ENCODE measurements around the gene AGK.
"Not testable (repeated sequence)": the region's sequence is repeated elsewhere in the genome, so short reads cannot be mapped to it uniquely, and the experiment has no call there.

AGK gene

DNA sequence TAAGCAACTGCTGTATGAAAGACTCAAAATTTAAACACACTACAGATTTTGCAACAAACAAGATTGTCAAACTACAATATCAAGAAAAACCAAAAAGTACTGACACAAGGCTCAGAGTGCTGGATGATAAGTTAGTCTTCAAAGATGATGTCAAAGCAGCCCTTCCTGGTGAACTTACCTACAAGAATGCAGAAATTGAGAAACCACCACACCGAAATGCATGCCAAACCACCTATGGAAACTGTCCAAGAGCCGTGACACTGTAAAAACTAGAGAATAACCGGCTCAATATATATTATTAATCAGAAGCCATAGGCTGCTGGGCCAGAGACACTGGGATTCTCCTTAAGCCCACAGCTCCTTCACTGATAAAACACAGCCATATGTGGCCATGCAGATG, 125.4 kb downstream of the AGK start:
- DNase-seq (ENCODE audit: low read depth in 2 of 2) = no peak

DNA sequence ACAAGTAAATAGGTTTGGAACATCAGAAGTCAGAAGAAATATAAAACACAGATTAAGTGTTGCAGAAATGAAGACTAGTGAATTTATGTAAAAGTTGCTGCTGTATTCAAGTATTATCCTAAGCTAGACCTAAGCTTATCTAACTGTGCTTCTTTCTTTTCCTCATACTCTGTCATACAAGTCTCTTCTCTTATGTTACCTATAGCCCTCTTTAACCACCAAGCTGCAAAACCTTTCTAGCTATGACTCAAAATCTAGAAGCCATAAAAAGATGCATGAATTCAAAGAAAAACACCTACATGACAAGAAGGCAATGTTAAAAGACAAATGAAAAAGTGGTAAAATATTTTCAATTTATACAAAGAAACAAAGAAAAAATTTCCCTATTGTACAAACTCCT, 127.8 kb downstream of the AGK start:
- DNase-seq (ENCODE audit: low read depth in 2 of 2) = no peak

DNA sequence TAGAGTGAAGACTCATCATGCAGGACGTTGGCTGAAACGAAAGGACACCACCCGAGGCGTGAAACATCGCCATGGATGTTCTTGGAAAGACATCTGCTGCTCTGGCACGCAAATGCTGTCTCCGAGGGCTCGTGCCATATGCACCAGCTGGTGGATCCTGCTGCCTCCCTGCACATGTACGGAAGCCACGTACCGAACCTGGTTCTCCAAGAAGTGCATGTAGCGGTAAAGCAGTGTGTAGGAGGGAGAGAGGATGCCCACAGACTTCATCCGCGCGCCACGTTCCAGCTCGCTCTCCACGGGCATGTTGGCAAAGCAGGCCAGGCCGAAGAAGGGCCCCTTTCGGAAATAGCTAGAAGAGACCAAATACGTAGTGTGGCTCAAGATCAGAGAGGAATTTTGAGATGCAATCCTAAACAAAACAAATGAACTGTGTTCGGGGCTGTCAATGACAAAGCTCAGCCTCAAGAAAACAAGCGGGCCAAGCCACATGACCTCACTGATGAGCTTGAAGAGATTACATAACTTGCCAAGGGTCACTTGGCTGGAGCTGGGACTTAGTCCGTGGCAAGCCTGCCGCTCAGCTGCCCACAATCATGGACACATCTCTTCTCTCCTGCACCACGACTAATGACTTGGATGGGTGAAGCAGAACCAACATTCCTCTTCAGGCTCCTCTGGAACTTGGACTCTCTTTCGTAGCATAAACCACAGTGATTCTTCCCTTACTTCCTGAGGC, 134.2 kb downstream of the AGK start:
- DNase-seq (ENCODE audit: low read depth in 2 of 2) = no peak

DNA sequence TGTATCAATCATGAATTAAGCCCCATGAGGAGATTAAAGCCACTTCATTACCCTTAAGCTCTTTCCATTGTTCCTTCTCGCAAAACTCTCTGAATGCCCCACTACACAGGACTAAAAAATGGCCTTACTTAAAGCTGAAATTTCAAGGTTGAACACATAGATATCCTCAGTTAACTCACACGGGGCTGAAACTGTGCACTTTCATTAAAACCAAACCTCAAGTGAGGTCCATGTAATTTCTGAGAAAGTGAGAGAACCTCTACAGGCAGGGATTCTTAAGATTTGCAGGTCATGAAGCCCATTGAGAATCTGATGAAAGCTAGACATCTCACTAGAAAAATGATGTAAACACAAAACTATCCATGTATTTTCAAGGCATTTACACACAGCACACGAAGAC, 134.9 kb downstream of the AGK start:
- no peak for DNase-seq (ENCODE audit: low read depth in 2 of 2)

DNA sequence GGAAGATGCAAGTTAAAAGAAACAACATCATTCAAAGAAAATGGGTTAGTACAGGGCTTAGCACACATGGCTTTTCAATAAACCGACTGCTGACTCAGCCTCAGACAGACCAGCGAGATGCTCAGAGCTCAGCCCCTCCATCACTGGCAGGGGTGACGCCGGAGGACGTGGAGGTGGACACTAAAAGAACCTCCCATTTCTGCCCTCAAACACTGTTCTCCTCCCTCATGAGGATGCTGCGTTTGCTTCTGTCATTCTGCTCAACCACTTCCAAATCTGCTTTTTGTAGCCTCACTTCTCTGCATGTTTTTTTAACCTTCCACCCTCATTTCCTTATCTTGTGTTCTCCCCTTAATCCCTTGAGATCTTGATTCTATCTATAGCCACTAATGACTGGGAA, 135.5 kb downstream of the AGK start:
- DNase-seq (ENCODE audit: low read depth in 2 of 2) = no peak

DNA sequence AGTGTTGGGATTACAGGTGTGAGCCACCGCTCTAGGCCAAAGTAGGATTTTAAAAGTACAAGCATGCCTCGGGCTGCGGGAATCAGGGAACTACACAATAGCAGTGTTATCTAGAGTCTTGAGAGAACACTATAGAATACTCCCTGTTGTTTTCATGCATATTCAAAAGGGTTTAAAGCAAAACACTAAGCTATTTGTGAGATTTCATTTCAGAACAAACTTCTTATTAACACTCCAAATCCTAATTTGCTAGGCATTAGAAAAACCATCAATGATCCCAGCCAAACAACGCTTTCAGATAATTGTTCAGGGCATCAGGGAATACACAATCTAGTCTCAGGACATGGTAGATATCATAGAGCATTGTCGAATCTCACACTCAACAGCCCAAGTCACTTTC, 136.8 kb downstream of the AGK start:
- no peak for DNase-seq (ENCODE audit: low read depth in 2 of 2)

DNA sequence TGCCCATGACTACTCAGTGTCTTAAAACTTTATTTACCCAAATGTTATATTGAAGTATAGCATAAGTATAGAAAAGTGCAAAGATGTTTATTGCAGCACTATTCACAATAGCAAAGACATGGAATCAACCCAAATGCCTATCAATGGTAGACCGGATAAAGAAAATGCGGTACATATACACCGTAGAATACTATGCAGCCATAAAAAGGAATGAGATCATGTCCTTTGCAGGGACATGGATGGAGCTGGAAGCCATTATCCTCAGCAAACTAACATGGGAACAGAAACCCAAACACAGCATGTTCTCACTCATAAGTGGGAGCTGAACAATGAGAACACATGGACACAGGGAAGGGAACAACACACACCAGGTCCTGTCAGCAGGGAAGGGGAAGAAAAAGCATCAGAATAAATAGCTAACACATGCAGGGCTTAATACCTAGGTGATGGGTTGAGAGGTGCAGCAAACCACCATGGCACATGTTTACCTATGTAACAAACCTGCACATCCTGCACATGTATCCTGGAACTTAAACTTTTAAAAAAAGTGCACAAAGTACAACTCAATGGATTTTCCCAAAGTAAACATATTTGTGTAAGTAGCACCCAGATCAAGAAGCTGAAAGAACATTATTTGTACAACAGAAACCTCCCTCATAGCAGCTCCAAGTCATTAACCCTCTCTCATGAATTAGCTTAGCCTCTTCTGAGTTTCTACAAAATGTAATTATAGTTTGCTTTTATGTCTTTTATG, 138.0 kb downstream of the AGK start:
- not testable (repeated sequence) for DNase-seq (ENCODE audit: low read depth in 2 of 2)

DNA sequence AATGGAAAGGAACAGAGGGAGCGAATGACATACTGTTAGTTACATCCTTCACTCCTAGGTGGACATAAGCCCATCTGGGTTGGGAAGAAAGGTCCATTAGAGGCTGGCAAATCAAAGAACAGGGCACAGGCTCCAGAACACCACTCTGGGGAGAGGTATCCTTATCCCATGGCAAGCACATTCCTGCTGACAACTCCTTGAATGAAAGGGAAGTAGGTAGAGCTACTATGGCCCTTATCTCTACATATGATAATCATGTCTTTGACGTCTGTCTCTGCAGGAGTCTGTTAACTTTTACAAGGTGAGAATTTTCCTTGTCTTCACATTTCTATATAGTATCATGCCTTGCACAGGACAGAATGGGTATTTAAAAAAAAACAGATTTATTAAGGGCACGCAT, 140.3 kb downstream of the AGK start:
- no peak for DNase-seq (ENCODE audit: low read depth in 2 of 2)

DNA sequence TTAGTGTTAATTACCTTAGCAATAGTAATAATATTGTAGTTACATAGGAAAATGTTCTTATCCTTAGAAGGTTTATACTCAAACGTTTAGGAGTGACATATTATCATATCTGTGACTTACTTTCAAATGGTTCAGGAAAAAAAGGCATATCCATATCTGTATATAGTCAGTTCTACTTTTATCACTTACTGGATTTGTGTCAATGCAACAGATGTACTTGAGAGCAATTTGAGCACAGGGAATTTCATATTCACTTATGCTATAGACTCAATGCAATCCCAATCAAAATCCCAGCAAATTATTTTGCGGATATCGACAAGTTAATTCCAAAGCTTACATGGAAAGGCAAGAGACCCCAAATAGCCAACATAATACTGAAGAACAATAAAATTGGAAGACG, 140.8 kb downstream of the AGK start:
- no peak for DNase-seq (ENCODE audit: low read depth in 2 of 2)

DNA sequence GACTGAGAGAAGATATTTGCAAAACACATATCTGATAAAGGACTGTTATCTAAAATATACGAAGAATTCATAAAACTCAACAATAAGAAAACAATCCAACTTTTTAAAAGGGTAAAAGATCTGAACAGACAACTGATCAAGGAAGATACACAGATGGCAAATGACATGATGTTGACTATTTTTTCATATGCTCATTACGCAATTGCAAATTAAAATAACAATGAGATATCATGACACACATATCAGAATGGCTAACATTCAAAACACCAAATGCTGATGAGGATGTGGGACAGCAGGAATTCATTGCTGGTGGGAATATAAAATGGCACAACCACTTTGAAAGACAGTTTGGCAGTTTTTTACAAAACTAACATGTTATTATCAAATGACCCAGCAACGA, 141.9 kb downstream of the AGK start:
- no peak for DNase-seq (ENCODE audit: low read depth in 2 of 2)

DNA sequence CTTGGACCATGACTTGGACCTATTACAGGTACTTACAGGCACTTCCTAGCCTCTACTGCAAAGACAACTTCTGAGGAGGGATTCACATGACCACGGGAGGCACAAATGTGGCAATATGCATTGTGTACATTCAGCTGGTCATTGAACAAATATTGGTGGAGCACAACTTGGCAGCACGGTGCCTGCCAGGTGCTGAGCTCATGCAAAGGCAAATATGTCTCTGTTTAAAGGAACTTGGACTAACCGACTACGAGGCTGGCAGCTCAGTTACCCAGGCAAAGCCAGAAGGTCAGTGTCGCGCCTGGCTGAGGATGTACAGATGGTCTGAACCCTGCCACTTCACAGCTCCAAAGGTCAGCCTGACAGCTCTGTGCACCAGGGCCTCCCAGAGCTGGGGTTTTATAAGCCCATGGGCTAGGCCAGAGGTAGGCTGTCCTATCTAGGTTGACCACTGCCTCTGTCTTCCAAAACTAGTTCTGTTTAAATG, 144.6 kb downstream of the AGK start:
- no peak for DNase-seq (ENCODE audit: low read depth in 2 of 2)

DNA sequence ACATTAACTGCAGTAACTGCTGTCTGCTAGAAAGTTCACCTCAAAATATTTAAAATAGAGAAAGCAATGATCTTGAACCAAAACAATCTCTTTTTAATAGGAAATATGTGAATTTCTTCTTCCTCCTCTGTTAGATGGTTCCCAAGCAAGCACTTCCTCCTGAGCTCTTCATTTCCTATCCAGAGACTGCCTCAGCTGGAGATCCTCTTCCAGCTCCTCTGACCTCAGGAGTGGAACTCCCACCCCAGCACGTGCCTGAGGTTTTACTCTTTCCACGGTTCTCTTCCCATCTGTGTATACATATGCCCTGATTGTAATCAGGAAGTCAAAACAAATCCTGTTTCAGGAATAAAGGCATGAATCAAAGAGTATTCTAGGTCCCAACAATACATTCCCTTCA, 145.1 kb downstream of the AGK start:
- DNase-seq (ENCODE audit: low read depth in 2 of 2) = no peak

DNA sequence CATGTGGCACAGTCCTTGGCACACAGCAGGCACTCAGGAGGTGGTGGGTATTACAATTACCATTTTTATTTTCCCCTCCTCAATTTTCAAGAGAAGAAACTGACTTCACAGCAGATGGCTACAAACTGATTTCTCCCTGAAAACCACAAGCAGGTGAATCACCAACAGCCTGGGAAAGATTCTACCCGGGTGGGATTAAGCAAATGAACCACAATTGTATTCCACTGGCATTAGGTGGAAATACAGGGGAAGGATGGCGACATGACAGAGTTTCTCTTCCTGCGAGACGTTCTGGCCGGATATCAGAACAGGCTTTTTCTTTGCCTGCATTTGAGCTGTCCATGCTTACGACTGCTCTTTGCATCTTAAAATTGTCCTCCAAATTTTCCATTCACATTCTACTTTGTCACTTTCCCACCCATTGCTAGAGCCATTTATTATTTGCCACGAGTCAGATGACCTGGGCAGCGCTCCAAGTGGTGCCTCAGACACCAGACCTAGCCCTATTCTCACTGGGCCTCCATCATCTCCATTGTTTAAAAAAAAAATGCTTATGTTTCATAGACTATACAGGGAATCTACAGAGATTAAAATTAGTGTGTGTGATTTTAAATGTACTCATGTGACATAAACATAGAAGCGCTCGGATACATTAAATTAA, 146.1 kb downstream of the AGK start:
- no peak for DNase-seq (ENCODE audit: low read depth in 2 of 2)

DNA sequence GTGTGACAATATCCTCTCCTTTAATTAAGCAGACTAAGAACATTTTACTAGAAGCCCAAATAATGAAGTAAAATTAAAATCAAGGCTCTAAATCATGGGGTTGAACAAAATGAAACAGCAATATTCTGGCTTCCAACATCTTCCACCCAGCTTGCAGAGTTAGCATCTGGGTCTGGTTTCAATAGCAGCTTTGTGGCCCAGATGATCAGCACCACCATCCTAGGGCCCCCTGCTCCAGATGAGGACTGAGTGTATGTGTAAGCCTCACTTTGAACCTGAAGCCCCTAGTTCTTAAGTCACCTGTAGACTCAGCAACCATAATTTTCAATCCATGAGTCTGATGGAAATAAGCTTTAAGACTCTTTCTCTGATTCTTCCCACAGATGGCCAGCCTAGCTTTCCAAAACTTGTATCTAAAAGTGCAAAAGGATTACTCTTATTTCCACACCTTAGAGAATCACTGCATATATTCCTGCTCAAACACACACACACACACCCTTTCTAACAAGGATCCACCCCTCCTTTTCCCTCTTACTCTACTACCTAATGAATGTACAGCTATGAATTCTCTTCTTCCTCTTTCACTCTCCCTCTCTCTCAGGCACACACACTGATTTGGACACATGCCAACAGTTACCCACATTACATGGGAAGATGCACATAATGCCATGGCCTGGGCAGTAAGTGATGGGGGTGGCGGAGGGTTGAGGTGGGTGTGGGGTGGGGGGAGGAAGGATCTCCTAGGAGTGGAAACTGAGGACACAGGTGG, 147.2 kb downstream of the AGK start:
- DNase-seq (ENCODE audit: low read depth in 2 of 2) = no peak

DNA sequence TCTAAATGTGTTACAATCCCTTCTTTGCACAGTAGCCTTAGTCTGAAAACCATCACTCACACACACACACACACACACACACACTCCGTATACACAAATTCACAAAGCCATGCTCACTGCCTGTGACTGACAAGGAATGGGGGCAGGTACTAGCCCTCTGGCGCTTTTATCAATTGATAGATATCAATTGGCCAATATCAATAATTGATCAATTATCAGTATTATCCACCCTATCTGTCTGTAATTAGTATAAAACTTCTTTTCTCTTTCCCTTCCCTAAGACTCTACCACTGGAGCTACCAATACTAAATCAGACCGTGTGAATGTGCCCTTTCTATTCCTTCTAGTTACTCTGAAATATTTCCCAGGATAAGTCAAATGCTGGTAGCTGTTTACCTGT, 148.7 kb downstream of the AGK start:
- no peak for DNase-seq (ENCODE audit: low read depth in 2 of 2)

DNA sequence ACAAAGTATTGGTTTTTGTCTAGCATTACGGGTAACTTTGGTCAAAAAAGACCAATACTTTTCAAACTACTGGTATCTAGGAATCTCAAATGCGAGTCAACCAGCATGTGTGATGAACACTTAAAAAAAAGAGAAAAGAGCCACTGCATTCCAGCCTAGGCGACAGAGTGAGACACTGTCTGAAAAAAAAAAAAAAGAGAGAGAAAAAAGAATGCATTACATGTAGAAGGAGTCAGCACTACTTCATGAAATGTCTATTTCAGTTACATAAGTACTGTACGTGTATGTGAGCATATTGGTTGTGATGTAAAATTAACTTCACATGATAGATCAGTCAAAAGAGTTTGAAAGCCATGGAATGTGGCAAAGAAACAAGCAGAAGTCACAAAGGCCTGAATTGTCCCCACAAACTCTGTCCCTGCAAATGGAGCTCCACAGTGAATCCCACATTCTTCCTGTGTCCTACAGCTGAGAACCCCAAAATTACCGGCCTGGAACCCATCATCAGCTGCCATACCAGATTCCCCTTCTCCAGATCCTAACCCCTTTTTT, 149.2 kb downstream of the AGK start:
- no peak for DNase-seq (ENCODE audit: low read depth in 2 of 2)

DNA sequence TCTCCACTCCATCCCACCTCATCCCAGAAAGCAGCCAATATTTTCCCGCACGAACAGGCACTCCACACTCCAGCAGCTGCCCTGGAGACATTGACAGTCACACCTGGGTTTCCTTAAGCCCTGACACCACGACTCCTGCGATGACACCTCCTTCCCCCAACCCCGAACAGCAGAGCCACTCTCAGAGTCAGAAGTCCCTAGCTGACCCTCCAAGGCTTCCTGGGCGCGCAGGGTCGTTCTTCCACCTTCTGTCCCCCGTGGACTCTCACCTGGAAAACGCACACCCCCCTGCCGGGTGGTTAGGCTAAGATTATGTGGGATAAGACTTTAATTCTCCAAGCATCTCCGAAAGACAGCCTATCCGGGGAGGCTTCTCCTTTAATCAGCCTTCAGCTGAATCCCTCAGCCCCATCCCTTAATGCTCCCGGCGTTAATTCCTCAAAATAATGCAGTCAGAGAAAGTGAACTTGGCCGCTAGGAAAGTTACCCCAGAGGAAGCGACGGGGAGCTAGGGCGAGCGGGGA, 149.7 kb downstream of the AGK start:
- no peak for DNase-seq (ENCODE audit: low read depth in 2 of 2)

DNA sequence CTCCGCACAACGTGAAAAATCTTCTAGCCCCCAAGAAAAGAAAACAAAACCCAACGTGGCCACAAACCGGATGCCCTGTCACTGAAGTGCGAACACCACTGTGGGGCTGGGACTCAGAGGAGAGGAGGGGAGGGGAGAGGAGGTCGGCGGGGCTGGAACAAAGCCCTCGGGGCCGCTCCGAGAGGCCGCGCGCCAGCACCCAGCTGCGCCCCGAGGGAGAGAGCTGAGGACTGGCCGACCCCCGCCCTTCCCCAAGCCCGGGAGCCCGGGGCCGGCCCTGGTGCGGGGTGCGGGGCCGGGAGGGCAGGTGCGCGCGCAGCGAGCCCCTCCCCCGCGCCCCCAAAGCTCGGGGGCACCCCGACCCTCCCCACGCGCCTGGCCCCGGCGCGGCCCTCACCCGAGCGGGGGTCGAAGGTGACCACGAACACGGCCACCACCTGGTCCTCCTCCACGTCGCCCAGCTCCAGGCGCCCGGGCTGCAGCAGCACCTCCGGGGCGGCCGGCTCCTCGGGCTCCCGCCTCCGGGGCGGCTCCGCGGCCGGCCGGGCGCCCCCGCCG, 150.4 kb downstream of the AGK start:
- peak; percentile 43 to 46 for DNase-seq (ENCODE audit: low read depth in 2 of 2)

DNA sequence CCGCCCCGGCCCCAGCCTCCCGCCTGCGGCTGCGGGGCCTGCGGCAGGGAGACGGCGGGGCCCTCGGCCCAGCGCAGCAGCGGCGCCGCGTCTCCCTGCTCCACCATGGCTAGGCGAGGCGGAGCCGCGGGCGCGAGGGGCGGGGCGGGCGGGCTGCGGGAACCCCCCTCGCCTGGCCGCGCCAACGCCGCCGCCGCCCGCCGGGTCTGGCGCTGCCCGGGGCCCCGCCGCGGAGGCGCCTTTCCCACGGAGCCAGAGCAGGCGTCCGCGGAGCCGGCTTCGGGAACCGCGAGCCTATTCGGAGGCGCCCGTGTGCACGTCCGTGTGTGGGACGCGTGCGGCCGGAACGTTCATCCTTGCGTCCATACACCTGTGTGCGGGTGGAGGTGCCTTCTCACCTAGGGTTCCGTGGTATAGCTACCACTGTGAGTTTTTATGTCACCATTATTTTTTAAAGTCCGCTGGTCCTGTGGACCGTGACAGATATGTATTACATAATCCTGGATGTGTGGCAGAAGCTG, 150.9 kb downstream of the AGK start, which contains the start of gene DENND11:
Gene DENND11 (minus strand): TSS at position 120 of the 521 bp plus-strand sequence. CDS start 13 bp downstream, at position 107.
- peak; percentile 41 to 45 for DNase-seq (ENCODE audit: low read depth in 2 of 2)

DNA sequence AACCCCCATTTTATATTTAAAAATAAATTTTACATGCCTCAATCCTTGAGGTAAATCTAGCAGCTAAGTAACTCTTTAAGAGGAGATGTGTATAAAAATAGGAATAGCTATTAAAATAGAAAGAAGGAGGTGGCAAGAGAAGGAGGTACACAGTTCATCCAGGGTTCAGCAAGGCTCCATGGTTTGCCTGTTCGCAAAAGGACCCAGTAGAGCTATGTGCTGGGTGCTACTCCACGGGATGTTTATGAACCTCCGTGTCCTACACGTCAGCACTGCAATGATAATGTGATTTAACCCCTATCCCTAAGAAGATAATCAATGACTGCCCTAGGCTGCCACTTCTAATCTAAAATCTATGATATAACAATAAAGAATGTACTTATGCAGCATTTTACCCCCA, 151.7 kb downstream of the AGK start:
- no peak for DNase-seq (ENCODE audit: low read depth in 2 of 2)

DNA sequence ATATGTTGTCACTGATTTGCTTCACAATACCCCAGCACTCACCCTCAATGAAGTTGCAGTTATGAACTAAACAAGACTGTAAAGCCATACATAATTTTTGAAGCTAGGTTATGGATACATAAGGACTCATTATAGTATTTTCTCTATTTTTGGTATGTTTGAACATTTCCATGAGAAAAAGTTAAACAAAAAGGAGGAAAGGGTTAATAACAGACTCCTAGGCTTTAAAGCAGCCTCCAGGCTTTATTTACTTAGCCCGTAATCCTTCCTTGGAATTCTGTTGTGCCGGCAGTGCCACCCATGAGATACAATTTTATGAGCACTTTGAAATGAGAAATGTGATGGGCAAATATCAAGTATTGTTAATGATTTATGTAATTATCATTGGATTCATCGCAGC, 152.9 kb downstream of the AGK start:
- DNase-seq (ENCODE audit: low read depth in 2 of 2) = no peak
